DOHH2 (cell line): ENCODE measurements around the gene DUSP10.

Source experiments
- CTCF ChIP-seq: fragments of 200-600 bp; sonication (generic); IDR thresholded peaks from one replicate; pipeline ENCODE4 v1.5.1; 2014; ENCODE audit warnings: antibody characterized with exemption, mild to moderate bottlenecking, low read depth, low read length; ENCODE audit not compliant: poor library complexity, severe bottlenecking
- EZH2phosphoT487 ChIP-seq: fragments of 200-600 bp; sonication (generic); IDR thresholded peaks from 2 replicates; pipeline ENCODE4 v1.6.1; 2017; ENCODE audit warnings: borderline replicate concordance, mild to moderate bottlenecking, antibody characterized with exemption, low read length, moderate library complexity, mixed read lengths

- TF ChIP-seq CTCF (no peak), EZH2phosphoT487 (no peak)
These were observed 42.0 kb upstream of the DUSP10 start for GRCh38 chr1:221783936-221784335.
